MCF 10A (cell line): ENCODE measurements around the gene DARS1. TPM values are rescaled to one million over a fixed set of nuclear protein-coding genes. Genes with fewer than 3 reads are reported as not detected.

ENCODE experiments used
- BruUV-seq: library from RNA; stranded (reverse); fragments of 400-500 nt; replicated peaks from 2 replicates; lab custom pipeline; 2021; lab: Mats Ljungman, UMichigan
- CTCF ChIA-PET: fragments of 300-600 bp; sonication (Branson Sonifier 250); formaldehyde crosslinking; extraction: SDS; loops from one replicate; lab custom pipeline; 2021; ENCODE audit warnings: antibody characterized with exemption, inconsistent platforms; lab: Yijun Ruan, JAX
- POLR2A ChIA-PET: fragments of 300-600, 350-650 bp; sonication (Branson Sonifier 250); formaldehyde crosslinking; extraction: SDS; loops from one replicate; lab custom pipeline; 2020; ENCODE audit warnings: antibody characterized with exemption, inconsistent platforms; lab: Yijun Ruan, JAX
- DNase-seq: peaks from one replicate; pipeline ENCODE4 v3.0.0-alpha.2; 2018; ENCODE audit not compliant: unreplicated experiment
- H3K27ac Mint-ChIP-seq: one replicate; pipeline ENCODE4 v1.8.0; 2022; ENCODE audit warnings: mild to moderate bottlenecking, low read depth, mixed read lengths; ENCODE audit not compliant: unreplicated experiment
- H3K27me3 Mint-ChIP-seq: one replicate; pipeline ENCODE4 v1.8.0; 2022; ENCODE audit warnings: mixed read lengths; ENCODE audit not compliant: insufficient read depth, unreplicated experiment
- H3K36me3 Mint-ChIP-seq: one replicate; pipeline ENCODE4 v1.8.0; 2022; ENCODE audit warnings: mild to moderate bottlenecking, moderate library complexity, mixed read lengths; ENCODE audit not compliant: insufficient read depth, unreplicated experiment
- H3K4me1 Mint-ChIP-seq: one replicate; pipeline ENCODE4 v1.8.0; 2022; ENCODE audit warnings: mixed read lengths; ENCODE audit not compliant: insufficient read depth, unreplicated experiment
- H3K4me3 Mint-ChIP-seq: one replicate; pipeline ENCODE4 v1.8.0; 2022; ENCODE audit warnings: mild to moderate bottlenecking, moderate library complexity, mixed read lengths; ENCODE audit not compliant: unreplicated experiment
- H3K9me3 Mint-ChIP-seq: one replicate; pipeline ENCODE4 v1.8.0; 2022; ENCODE audit warnings: mixed read lengths; ENCODE audit not compliant: unreplicated experiment
- intact Hi-C: fragments of 100-400 bp; cut with micrococcal nuclease; formaldehyde crosslinking; loops from 2 replicates; pipeline ENCODE4 v1.14.1; 2022
- total RNA-seq: library from RNA; stranded (reverse); gene quantifications from 2 replicates; pipeline ENCODE4 v1.2.3, GENCODE V29; 2022
- TF ChIP-seq, protein P1 (sequence below): fragments of 200-600 bp; IDR thresholded peaks from one replicate; pipeline ENCODE4 v1.8.0; 2022; ENCODE audit warnings: antibody characterized with exemption, mild to moderate bottlenecking; ENCODE audit not compliant: unreplicated experiment

Gene DARS1
- total RNA-seq, 1 experiment from 2014 or later: 66.5 TPM

DNA sequence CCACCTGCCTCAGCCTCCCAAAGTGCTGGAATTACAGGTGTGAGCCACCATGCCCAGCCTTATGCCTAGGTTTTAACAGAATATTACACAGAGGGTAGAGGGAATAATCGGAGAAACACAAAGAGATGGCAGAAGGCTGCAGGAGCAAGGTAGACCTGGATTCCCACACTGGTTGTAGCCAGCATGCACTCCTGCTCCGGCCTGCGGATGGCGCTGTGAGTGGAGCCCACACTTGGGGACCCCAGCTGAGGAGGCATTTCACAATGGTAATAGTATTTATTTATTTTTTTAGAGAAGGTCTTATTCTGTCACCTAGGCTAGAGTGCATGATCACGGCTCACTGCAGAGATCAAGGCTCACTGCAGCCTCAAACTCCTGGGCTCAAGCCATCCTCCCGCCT, 38.8 kb upstream of the DARS1 start:
- no peak overlapping the region for H3K4me3 Mint-ChIP-seq
- H3K9me3 Mint-ChIP-seq: no peaks in the 10 kb centered on the region
- H3K27me3 Mint-ChIP-seq: no peaks in the 10 kb centered on the region
- ChIA-PET POLR2A (no interaction called here), CTCF (no interaction called here)
- intact Hi-C loops: no loop called here
- H3K36me3 Mint-ChIP-seq: no peaks in the 10 kb centered on the region
- peaks cover 4% of the 10 kb centered on the region for H3K4me1 Mint-ChIP-seq
- TF ChIP-seq, protein P1, sequence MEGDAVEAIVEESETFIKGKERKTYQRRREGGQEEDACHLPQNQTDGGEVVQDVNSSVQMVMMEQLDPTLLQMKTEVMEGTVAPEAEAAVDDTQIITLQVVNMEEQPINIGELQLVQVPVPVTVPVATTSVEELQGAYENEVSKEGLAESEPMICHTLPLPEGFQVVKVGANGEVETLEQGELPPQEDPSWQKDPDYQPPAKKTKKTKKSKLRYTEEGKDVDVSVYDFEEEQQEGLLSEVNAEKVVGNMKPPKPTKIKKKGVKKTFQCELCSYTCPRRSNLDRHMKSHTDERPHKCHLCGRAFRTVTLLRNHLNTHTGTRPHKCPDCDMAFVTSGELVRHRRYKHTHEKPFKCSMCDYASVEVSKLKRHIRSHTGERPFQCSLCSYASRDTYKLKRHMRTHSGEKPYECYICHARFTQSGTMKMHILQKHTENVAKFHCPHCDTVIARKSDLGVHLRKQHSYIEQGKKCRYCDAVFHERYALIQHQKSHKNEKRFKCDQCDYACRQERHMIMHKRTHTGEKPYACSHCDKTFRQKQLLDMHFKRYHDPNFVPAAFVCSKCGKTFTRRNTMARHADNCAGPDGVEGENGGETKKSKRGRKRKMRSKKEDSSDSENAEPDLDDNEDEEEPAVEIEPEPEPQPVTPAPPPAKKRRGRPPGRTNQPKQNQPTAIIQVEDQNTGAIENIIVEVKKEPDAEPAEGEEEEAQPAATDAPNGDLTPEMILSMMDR: no peak
- no peak for DNase-seq
- no peak overlapping the region for H3K27ac Mint-ChIP-seq
- BruUV-seq: no TSS peak

- TF ChIP-seq, protein P1: no peak
- no TSS peak for BruUV-seq
- ChIA-PET POLR2A (no interaction called here), CTCF (no interaction called here)
- Mint-ChIP-seq H3K27me3 (no peaks in the 10 kb centered on the region), H3K27ac (no peak overlapping the region), H3K4me3 (no peak overlapping the region), H3K4me1 (peaks cover 4% of the 10 kb centered on the region), H3K9me3 (no peaks in the 10 kb centered on the region), H3K36me3 (no peaks in the 10 kb centered on the region)
- intact Hi-C loops: no loop called here
- no peak for DNase-seq
Measured at GRCh38 chr2:136023416-136023815, 38.0 kb upstream of the DARS1 start.

DNA sequence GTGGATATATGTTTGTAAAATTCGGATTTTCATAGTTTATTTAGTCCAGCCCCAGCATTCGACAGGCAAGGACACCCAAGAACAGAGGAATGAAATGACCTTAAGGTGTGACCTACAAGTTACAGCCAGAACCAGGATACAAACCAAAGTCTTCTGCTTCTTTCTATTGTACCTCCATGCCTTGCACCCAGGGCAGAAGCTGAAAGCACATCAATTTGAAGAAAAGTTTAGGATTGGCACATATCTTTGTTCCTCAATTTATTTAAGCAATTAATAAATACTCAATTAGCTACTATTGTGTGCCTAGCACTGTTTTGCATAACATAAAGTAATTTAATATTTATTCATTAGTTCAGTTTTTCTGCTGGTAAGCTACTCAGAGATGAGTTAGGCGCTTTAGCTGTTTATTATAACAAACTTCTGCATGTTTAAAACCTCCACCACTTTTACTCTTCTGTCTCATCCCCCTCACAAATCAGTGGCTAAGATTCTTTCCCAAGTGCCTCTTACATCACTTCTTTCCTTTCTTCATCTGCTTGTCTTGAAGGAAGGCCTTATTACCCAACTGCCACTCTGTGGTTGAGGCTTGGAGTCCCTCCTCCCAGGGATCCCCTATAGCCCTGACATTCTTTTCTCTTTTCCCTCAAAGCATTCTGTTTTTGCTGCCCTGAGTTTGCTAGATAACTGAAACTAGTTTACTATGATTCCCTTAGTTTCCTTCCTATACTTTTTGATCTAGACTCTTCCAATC, 37.1 kb upstream of the DARS1 start:
- no peaks in the 10 kb centered on the region for H3K36me3 Mint-ChIP-seq
- no peak overlapping the region for H3K27ac Mint-ChIP-seq
- H3K4me1 Mint-ChIP-seq: peaks cover 4% of the 10 kb centered on the region
- H3K9me3 Mint-ChIP-seq: no peaks in the 10 kb centered on the region
- no TSS peak for BruUV-seq
- peak; percentile 18 for DNase-seq
- TF ChIP-seq, protein P1: no peak
- H3K4me3 Mint-ChIP-seq: no peak overlapping the region
- ChIA-PET POLR2A (interaction anchor here (1.2 kb wide), 1 partner anchor 13 kb away, joined by 3 read pairs; no protein-coding TSS in a partner anchor), CTCF (interaction anchor here (0.5 to 1.9 kb wide), 3 partner anchors 12 to 463 kb away, joined by 3 to 4 read pairs (median 3); no protein-coding TSS in a partner anchor)
- intact Hi-C loops: no loop called here
- no peaks in the 10 kb centered on the region for H3K27me3 Mint-ChIP-seq

DNA sequence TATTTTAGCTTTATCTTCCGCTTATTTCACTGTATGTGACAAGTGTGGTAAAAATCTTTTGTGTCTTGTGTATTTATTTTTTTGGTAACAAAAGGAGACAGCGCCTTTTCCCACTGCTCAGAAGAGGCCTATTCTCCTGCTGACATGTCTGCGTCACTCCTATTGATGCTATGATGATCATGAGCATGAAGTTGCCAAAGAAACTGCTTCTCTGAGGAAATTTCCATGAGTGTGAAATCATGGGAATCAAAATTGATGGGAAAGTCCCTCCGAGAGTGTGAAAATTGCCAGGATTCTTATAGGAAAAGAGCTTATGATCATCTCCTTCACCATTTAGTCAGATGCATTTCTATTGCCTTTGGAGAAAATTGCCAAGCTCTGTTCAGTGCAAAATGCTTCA, 36.5 kb upstream of the DARS1 start:
- H3K4me1 Mint-ChIP-seq: peaks cover 4% of the 10 kb centered on the region
- no peak overlapping the region for H3K27ac Mint-ChIP-seq
- H3K27me3 Mint-ChIP-seq: no peaks in the 10 kb centered on the region
- intact Hi-C loops: no loop called here
- ChIA-PET POLR2A (interaction anchor here (1.2 kb wide), 1 partner anchor 14 kb away, joined by 3 read pairs; no protein-coding TSS in a partner anchor), CTCF (interaction anchor here (0.5 to 1.9 kb wide), 3 partner anchors 11 to 463 kb away, joined by 3 to 4 read pairs (median 3); no protein-coding TSS in a partner anchor)
- no peaks in the 10 kb centered on the region for H3K9me3 Mint-ChIP-seq
- H3K36me3 Mint-ChIP-seq: no peaks in the 10 kb centered on the region
- TF ChIP-seq, protein P1: no peak
- BruUV-seq: no TSS peak
- no peak overlapping the region for H3K4me3 Mint-ChIP-seq
- no peak for DNase-seq
